Heart right ventricle (tissue), 16 donors: ENCODE data around the gene KRTAP5-7. TPM values are rescaled to one million over a fixed set of nuclear protein-coding genes. Genes with fewer than 3 reads are reported as not detected.

Experiments used
- ATAC-seq, 8 donors: fragments of 200-7000 bp; cut with Tn5 transposase; one replicate each; pipeline ENCODE4 v1.9.1; 2020; ENCODE audit warnings: mild to moderate bottlenecking in 8 of 8, moderate library complexity in 8 of 8, moderate number of reproducible peaks in 1 of 8
- DNase-seq, 2 donors: peaks; one replicate each; pipeline ENCODE4 v3.0.0-alpha.2; 2020
- H3K27ac ChIP-seq, 10 donors: fragments of 200-600 bp; sonication (generic) in 2 of 10; one replicate each; pipeline versions ENCODE4 v1.5.0 to v1.8.0; 2020 to 2022; ENCODE audit warnings: mild to moderate bottlenecking in 3 of 10
- H3K27me3 ChIP-seq, 7 donors: fragments of 200-600 bp; one replicate each; pipeline ENCODE4 v1.8.0; 2021 to 2022; ENCODE audit warnings: mild to moderate bottlenecking in 2 of 7
- H3K36me3 ChIP-seq, 9 donors: fragments of 200-600 bp; sonication (generic) in 1 of 9; one replicate each; pipeline versions ENCODE4 v1.5.0 to v1.8.0; 2020 to 2022; ENCODE audit warnings: mild to moderate bottlenecking in 2 of 9
- H3K4me1 ChIP-seq, 9 donors: fragments of 200-600 bp; sonication (generic) in 1 of 9; one replicate each; pipeline versions ENCODE4 v1.5.0 to v1.8.0; 2020 to 2022; ENCODE audit warnings: mild to moderate bottlenecking in 4 of 9
- H3K4me3 ChIP-seq, 10 donors: fragments of 200-600 bp; sonication (generic) in 2 of 10; one replicate each; pipeline versions ENCODE4 v1.5.0 to v1.8.0; 2020 to 2022; ENCODE audit warnings: mild to moderate bottlenecking in 7 of 10, moderate library complexity in 2 of 10
- H3K9me3 ChIP-seq, 11 donors: fragments of 200-600 bp in 10 of 11; sonication (generic) in 2 of 11; one replicate each; pipeline versions ENCODE4 v1.5.0 to v1.8.0; 2013 to 2022; ENCODE audit warnings: mild to moderate bottlenecking in 2 of 11, control low read depth in 1 of 11, moderate library complexity in 1 of 11
- CTCF ChIP-seq, 9 donors: fragments of 200-600 bp; sonication (generic) in 2 of 9; IDR thresholded peaks; one replicate each; pipeline versions ENCODE4 v1.5.0 to v1.8.0; 2021 to 2022; ENCODE audit warnings: antibody characterized with exemption in 9 of 9, mild to moderate bottlenecking in 5 of 9, moderate library complexity in 1 of 9
- WGBS, 2 donors: extraction: QIAGEN DNeasy Blood & Tissue Kit; methylation state at CpG; one replicate each; pipeline ENCODE4 v1.1.7; 2013; ENCODE audit warnings: inconsistent platforms in 1 of 2; 5-methylcytosine and 5-hydroxymethylcytosine counted together
- intact Hi-C, 10 donors: fragments of 100-400 bp; cut with DNase I; formaldehyde crosslinking; loops; one replicate each; pipeline versions ENCODE4 v1.11.1 to v1.14.2; 2022
- polyA plus RNA-seq, 2 donors: library from polyadenylated mRNA; stranded (reverse); fragments of 200-250 nt; gene quantifications; one replicate each; pipeline ENCODE4 v1.2.3, GENCODE V29; 2013
- total RNA-seq, 10 donors: library from RNA; stranded (reverse); fragmentation: NEBNext Ultra II Directional in 3 of 10; extraction: Animal tissue kit (Norgen Biotek cat#: 25700) in 3 of 10; gene quantifications; one replicate each; pipeline versions ENCODE4 v1.2.1 to v1.2.4, GENCODE V29; 2021 to 2023
- donor health status: Arrhythmogenic right ventricular cardiomyopathy.
- donor health status: ischemic (EF 13 %, LVEDD 7.1; RV severe dilation, severe dysfunction).
- donor health status: healthy with polysubstance abuse.
- donor health status: DM: no; HTN: yes; CAD: no.
- donor health status: DM: no; HTN: no; CAD: no.
- donor health status: ischemic (EF 25% LVEDD 6.9; RV normal size, moderate dysfunction).
- donor health status: ischemic (EF 25% LVEDD 5.7; RV mildly dilated, moderate dysfunction).
- donor health status: healthy.
- donor health status: DM: yes; HTN: yes; CAD: no.
- donor health status: Ischemic cardiomyopathy.
- donor health status: ischemic (EF 35%, LVEDD 5.7; RV mildly dilated, moderate dysfunction).
- donor health status: nonischemic (EF 11% LVEDD 7.7; RV severe dilation, severe dysfunction).
- donor health status: DM: yes; HTN: yes; CAD: no.
- donor health status: PGD.
- donor health status: ischemic (EF 29% LVEDD 5.4; RV normal size, mild dysfunction).
- donor health status: nonischemic (EF 23%, LVEDD 6.1; RV moderate dilation, normal function).

The KRTAP5-7 gene
- total and polyA plus RNA-seq, 12 donors = 0.01 to 0.20 TPM; not detected in 10

DNA sequence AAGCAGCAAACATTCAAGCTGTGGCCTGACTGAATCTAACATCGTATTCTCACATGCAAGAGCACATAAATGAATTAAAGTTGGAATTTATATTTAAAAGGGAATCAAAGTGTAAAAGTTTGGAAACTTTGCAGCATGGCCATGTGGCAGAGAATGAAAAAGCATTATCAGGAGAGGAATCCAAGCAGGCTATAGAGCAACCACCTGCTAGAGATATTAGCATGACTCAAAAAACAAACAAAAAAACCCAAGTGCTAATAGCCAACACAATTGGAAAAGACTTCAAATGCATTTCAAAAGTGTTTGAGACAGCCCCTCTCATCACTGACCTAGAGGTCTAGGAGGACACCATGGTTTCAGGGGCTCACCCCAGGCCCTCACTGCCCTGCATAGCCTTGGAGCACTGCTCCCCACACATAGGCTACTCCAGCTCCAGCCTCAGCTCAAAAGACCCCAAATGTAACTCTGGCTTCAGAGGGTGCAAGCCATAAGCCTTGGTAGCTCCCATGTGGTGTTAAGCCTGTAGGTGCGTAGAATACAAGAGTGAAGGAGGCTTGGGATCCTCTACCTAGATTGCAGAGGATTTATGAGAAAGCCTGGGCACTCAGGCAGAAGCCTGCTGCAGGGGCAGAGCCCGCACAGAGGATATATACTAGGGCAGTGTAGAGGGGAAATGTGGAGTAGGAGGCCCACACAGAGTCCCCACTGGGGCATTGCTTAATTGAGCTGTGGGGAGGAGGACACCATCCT is 1.7 kb upstream of the KRTAP5-7 start:
- intact Hi-C loops = no loop called here
- H3K4me1 ChIP-seq = no peaks in the 10 kb centered on the region
- no peak overlapping the region for H3K27ac ChIP-seq
- H3K4me3 ChIP-seq = no peak overlapping the region
- DNase-seq = no peak
- H3K36me3 ChIP-seq = no peaks in the 10 kb centered on the region
- TF ChIP-seq CTCF (IDR thresholded peaks at IDR 0.05) = no peak
- no peaks in the 10 kb centered on the region for H3K27me3 ChIP-seq
- peaks cover 0 to 9% (median 0%) of the 10 kb centered on the region in 11 donors for H3K9me3 ChIP-seq
- no peak for ATAC-seq
- 59 to 63% methylated on average over 3 of the region's 3 CpGs for WGBS, 2 donors

GRCh38 chr11:71525938-71526495 is 1.1 kb upstream of the KRTAP5-7 start:
- no peak for DNase-seq
- no peak for TF ChIP-seq CTCF (IDR thresholded peaks at IDR 0.05)
- no peaks in the 10 kb centered on the region for H3K36me3 ChIP-seq
- 81 to 83% methylated on average over 2 of the region's 2 CpGs for WGBS, 2 donors
- intact Hi-C loops = no loop called here
- H3K27me3 ChIP-seq = no peaks in the 10 kb centered on the region
- no peak overlapping the region for H3K4me3 ChIP-seq
- no peaks in the 10 kb centered on the region for H3K4me1 ChIP-seq
- no peak overlapping the region for H3K27ac ChIP-seq
- no peak for ATAC-seq
- H3K9me3 ChIP-seq = peaks cover 0 to 9% (median 0%) of the 10 kb centered on the region in 11 donors

- no peaks in the 10 kb centered on the region for H3K36me3 ChIP-seq
- intact Hi-C loops = no loop called here
- ATAC-seq = no peak
- WGBS, 2 donors = 89 to 90% methylated on average over 6 of the region's 6 CpGs
- no peak for DNase-seq
- no peak for TF ChIP-seq CTCF (IDR thresholded peaks at IDR 0.05)
- no peaks in the 10 kb centered on the region for H3K27me3 ChIP-seq
- no peak overlapping the region for H3K4me3 ChIP-seq
- H3K9me3 ChIP-seq = peaks cover 0 to 9% (median 0%) of the 10 kb centered on the region in 11 donors
- no peaks in the 10 kb centered on the region for H3K4me1 ChIP-seq
- no peak overlapping the region for H3K27ac ChIP-seq
These were observed 626 bp downstream of the KRTAP5-7 start for GRCh38 chr11:71527576-71528210.

- intact Hi-C loops = no loop called here
- Histone ChIP-seq H3K9me3 (no peaks in the 10 kb centered on the region), H3K36me3 (no peaks in the 10 kb centered on the region), H3K27ac (no peak overlapping the region), H3K27me3 (no peaks in the 10 kb centered on the region), H3K4me3 (no peak overlapping the region), H3K4me1 (no peaks in the 10 kb centered on the region)
- ATAC-seq (no peak), DNase-seq (no peak)
- TF ChIP-seq CTCF (IDR thresholded peaks at IDR 0.05) = no peak
- WGBS, 2 donors = 78 to 89% methylated on average over 11 of the region's 11 CpGs
These were observed 3.5 kb downstream of the KRTAP5-7 start for GRCh38 chr11:71530602-71531001.
